CD4-positive, CD25-positive, alpha-beta regulatory T cell (primary cell): ENCODE results near the gene EME1. TPM values are rescaled to one million over a fixed set of nuclear protein-coding genes. Genes with fewer than 3 reads are reported as not detected.

ENCODE experiments used
- ATAC-seq, 2 donors: fragments of 150-1000 bp; cut with Tn5 transposase; one replicate each; pipeline ENCODE4 v1.10.0; 2021; ENCODE audit warnings: low read depth in 2 of 2, moderate number of reproducible peaks in 2 of 2, moderate library complexity in 1 of 2
- DNase-seq, 3 donors: peaks; one replicate each; pipeline versions ENCODE4 v3.0.0 to v3.0.0-alpha.2; 2012 to 2022; ENCODE audit warnings: mixed read lengths in 1 of 3
- H3K27ac ChIP-seq: one replicate; pipeline ENCODE4 v1.7.0; 2013; ENCODE audit warnings: mild to moderate bottlenecking, low read length; ENCODE audit not compliant: insufficient read depth, poor library complexity, severe bottlenecking
- H3K27me3 ChIP-seq: one replicate; pipeline ENCODE4 v1.7.0; 2013; ENCODE audit warnings: low read length; ENCODE audit not compliant: control insufficient read depth, insufficient read depth
- H3K36me3 ChIP-seq: one replicate; pipeline ENCODE4 v1.7.0; 2013; ENCODE audit warnings: mild to moderate bottlenecking, low read length, moderate library complexity; ENCODE audit not compliant: control insufficient read depth, insufficient read depth
- H3K4me1 ChIP-seq: 2 replicates; pipeline ENCODE4 v1.7.0; 2013; ENCODE audit warnings: mild to moderate bottlenecking, low read length; ENCODE audit not compliant: insufficient read depth, control insufficient read depth, poor library complexity, severe bottlenecking
- H3K4me3 ChIP-seq: one replicate; pipeline ENCODE4 v1.7.0; 2013; ENCODE audit warnings: low read depth, mild to moderate bottlenecking, low read length, moderate library complexity
- H3K9me3 ChIP-seq, 2 experiments: 1 replicate in 1 of 2; 2 replicates in 1 of 2; pipeline ENCODE4 v1.7.0; 2013; ENCODE audit warnings: low read length in 2 of 2, mild to moderate bottlenecking in 1 of 2, moderate library complexity in 1 of 2; ENCODE audit not compliant: control insufficient read depth in 2 of 2
- H3K27ac Mint-ChIP-seq, 3 donors: one replicate each; pipeline ENCODE4 v1.8.0; 2020 to 2022; ENCODE audit warnings: mild to moderate bottlenecking in 3 of 3, mixed read lengths in 3 of 3, moderate library complexity in 2 of 3
- H3K27me3 Mint-ChIP-seq: one replicate; pipeline ENCODE4 v1.8.0; 2022; ENCODE audit warnings: mild to moderate bottlenecking, mixed read lengths
- H3K36me3 Mint-ChIP-seq: one replicate; pipeline ENCODE4 v1.8.0; 2020; ENCODE audit warnings: mixed read lengths
- H3K4me1 Mint-ChIP-seq, 4 donors: one replicate each; pipeline ENCODE4 v1.8.0; 2020 to 2022; ENCODE audit warnings: mixed read lengths in 4 of 4, mild to moderate bottlenecking in 1 of 4
- H3K4me3 Mint-ChIP-seq, 4 donors: one replicate each; pipeline ENCODE4 v1.8.0; 2020 to 2022; ENCODE audit warnings: mild to moderate bottlenecking in 4 of 4, mixed read lengths in 4 of 4, moderate library complexity in 3 of 4
- H3K9me3 Mint-ChIP-seq, 7 donors: one replicate each; pipeline ENCODE4 v1.8.0; 2020 to 2022; ENCODE audit warnings: mixed read lengths in 7 of 7, mild to moderate bottlenecking in 3 of 7, moderate library complexity in 2 of 7
- polyA plus RNA-seq, 4 donors: library from polyadenylated mRNA; unstranded; fragments of 300-500 nt; fragmentation: Illumina TruSeq; gene quantifications; one replicate each; pipeline ENCODE4 v1.2.3, GENCODE V29; 2021
- total RNA-seq: library from RNA; stranded (reverse); gene quantifications from one replicate; pipeline ENCODE4 v1.2.3, GENCODE V29; 2022

EME1 gene
- total and polyA plus RNA-seq, 5 donors from 2014 or later = 0.49 to 1.5 (median 0.70) TPM; not detected in 1

GRCh38 chr17:50421308-50422051 is 48.5 kb downstream of the EME1 start:
- DNase-seq = peak in 2 of 3 donors; percentile 38 to 58
- Mint-ChIP-seq H3K27me3 (peaks cover 11% of the 10 kb centered on the region), H3K36me3 (no peaks in the 10 kb centered on the region), H3K9me3 (peaks cover 0 to 6% (median 3%) of the 10 kb centered on the region in 7 donors), H3K27ac (peak overlapping the region; percentile 89 to 93 (median 90)), H3K4me1 (peaks cover 7 to 38% (median 20%) of the 10 kb centered on the region in 4 donors), H3K4me3 (peak overlapping the region; percentile 41 to 95 (median 78))
- Histone ChIP-seq H3K4me1 (peaks cover 30% of the 10 kb centered on the region), H3K27me3 (no peaks in the 10 kb centered on the region), H3K27ac (peak overlapping the region; percentile 80), H3K4me3 (peak overlapping the region; percentile 89), H3K36me3 (no peaks in the 10 kb centered on the region), H3K9me3 (peaks cover 0 to 2% of the 10 kb centered on the region in 2 experiments)
- peak; percentile 29 to 46 for ATAC-seq

DNA sequence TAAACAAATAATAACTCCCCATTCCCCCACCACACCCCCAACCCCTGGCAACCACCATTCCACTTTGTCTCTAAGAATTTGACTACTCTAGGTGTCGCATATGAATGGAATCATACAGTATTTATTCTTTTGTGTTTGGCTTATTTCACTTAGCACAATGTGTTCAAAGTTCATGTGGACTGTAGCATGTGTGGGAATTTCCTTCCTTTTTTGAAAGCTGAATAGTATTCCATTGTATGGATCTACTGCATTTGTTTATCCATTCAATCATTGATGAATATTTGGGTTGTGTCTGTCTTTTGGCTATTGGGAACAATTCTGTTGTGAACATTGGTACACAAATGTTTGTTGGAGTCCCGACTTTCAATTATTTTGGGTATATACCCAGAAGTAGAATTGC is 49.7 kb downstream of the EME1 start:
- no peak overlapping the region for H3K4me3 Mint-ChIP-seq

DNA sequence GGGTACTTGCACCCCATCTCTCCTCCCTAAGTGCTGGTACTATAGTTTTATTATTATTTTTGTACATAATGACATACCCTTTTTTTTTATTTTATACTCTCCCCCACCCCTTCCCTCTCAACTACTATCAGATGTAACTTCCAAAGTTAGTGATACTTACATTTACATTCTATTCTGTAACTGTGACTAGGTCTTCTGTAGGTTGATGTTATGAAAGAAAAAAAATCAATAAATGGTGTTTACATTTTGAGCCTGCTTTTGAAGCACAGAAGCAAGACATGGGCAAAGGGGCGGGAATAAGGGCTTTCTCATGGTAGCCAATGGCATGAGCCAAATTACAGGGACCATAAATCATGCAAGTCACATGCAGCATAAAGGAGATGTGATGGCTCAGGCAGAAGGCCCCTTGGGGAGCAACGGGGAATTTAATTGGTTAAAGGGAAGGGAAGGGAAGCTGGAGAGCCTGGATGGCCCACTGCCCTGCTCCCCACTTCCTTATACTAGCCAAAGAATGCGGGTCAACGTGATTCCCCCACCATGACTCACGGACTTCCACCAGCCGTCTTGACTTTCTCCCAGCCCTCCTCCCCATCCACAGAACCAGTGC is 50.6 kb downstream of the EME1 start:
- peaks cover 7 to 54% (median 33%) of the 10 kb centered on the region in 4 donors for H3K4me1 Mint-ChIP-seq
- Histone ChIP-seq H3K4me3 (no peak overlapping the region), H3K9me3 (peaks cover 0 to 1% of the 10 kb centered on the region in 2 experiments), H3K27me3 (no peaks in the 10 kb centered on the region), H3K4me1 (peaks cover 43% of the 10 kb centered on the region), H3K27ac (no peak overlapping the region), H3K36me3 (no peaks in the 10 kb centered on the region)
- peak overlapping the region in 3 of 4 donors; percentile 21 to 91 (median 26) for H3K4me3 Mint-ChIP-seq
- ATAC-seq (no peak), DNase-seq (no peak)
- peaks cover 6% of the 10 kb centered on the region for H3K27me3 Mint-ChIP-seq
- H3K36me3 Mint-ChIP-seq = no peaks in the 10 kb centered on the region
- peak overlapping the region in 2 of 3 donors; percentile 20 to 38 for H3K27ac Mint-ChIP-seq
- H3K9me3 Mint-ChIP-seq = peaks cover 0 to 6% (median 3%) of the 10 kb centered on the region in 7 donors

More for the DNA sequence above, 49.7 kb downstream of the EME1 start:
- Histone ChIP-seq H3K4me3 (no peak overlapping the region), H3K4me1 (peaks cover 41% of the 10 kb centered on the region), H3K36me3 (no peaks in the 10 kb centered on the region), H3K27me3 (no peaks in the 10 kb centered on the region), H3K27ac (no peak overlapping the region), H3K9me3 (peaks cover 0 to 2% of the 10 kb centered on the region in 2 experiments)
- Mint-ChIP-seq H3K4me1 (peaks cover 7 to 51% (median 31%) of the 10 kb centered on the region in 4 donors), H3K9me3 (peaks cover 0 to 6% (median 3%) of the 10 kb centered on the region in 7 donors), H3K27ac (peak overlapping the region in 2 of 3 donors; percentile 76 to 89), H3K27me3 (peaks cover 11% of the 10 kb centered on the region), H3K36me3 (no peaks in the 10 kb centered on the region)
- ATAC-seq = no peak
- DNase-seq = no peak

DNA sequence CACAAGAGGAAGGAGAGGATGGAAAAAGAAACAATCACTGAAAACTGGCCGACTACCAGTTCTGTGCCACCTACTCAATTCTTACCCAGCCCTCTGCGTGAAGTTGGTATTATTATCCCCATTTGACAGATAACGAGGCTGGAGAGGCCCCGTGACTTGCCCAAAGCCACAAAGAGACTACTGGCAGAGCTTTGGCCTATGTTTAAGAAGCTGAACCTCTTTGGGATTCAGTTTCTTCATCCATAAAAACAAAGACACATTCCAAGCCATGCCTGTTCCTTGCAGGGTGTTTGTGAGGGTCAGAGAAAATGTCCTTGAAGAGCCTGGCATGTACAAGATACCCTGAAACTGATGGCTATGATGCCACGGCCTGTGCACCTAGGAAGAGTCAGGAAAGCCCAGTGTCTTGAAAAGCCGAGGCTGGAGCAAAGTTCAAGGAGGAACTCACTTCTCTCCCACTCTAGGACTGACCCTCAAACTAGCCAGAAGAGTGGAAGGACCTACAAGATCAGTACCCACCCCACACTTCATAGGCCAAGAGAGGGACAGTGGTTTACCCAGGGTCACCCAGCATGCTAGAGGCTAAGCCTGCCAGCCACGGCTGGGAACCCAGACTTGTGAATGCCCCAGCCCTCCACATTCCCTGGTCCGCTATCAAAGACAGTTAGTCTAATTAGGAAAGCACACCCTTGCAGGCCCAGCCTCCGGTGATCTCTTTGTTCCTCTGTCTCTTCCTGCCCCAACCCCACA is 51.4 kb downstream of the EME1 start:
- H3K36me3 Mint-ChIP-seq = no peaks in the 10 kb centered on the region
- H3K4me1 Mint-ChIP-seq = peaks cover 7 to 54% (median 35%) of the 10 kb centered on the region in 4 donors
- DNase-seq (no peak), ATAC-seq (no peak)
- no peaks in the 10 kb centered on the region for H3K36me3 ChIP-seq
- H3K4me1 ChIP-seq = peaks cover 43% of the 10 kb centered on the region
- H3K27ac Mint-ChIP-seq = peak overlapping the region; percentile 25 to 58 (median 38)
- peaks cover 0 to under 1% (median 0%) of the 10 kb centered on the region in 7 donors for H3K9me3 Mint-ChIP-seq
- peaks cover 6% of the 10 kb centered on the region for H3K27me3 Mint-ChIP-seq
- no peaks in the 10 kb centered on the region for H3K9me3 ChIP-seq
- H3K27ac ChIP-seq = no peak overlapping the region
- H3K27me3 ChIP-seq = no peaks in the 10 kb centered on the region
- H3K4me3 ChIP-seq = no peak overlapping the region
- H3K4me3 Mint-ChIP-seq = peak overlapping the region; percentile 15 to 91 (median 58)

- DNase-seq = no peak
- peaks cover 7 to 57% (median 37%) of the 10 kb centered on the region in 4 donors for H3K4me1 Mint-ChIP-seq
Measured at GRCh38 chr17:50424996-50425681, 52.1 kb downstream of the EME1 start.

DNA sequence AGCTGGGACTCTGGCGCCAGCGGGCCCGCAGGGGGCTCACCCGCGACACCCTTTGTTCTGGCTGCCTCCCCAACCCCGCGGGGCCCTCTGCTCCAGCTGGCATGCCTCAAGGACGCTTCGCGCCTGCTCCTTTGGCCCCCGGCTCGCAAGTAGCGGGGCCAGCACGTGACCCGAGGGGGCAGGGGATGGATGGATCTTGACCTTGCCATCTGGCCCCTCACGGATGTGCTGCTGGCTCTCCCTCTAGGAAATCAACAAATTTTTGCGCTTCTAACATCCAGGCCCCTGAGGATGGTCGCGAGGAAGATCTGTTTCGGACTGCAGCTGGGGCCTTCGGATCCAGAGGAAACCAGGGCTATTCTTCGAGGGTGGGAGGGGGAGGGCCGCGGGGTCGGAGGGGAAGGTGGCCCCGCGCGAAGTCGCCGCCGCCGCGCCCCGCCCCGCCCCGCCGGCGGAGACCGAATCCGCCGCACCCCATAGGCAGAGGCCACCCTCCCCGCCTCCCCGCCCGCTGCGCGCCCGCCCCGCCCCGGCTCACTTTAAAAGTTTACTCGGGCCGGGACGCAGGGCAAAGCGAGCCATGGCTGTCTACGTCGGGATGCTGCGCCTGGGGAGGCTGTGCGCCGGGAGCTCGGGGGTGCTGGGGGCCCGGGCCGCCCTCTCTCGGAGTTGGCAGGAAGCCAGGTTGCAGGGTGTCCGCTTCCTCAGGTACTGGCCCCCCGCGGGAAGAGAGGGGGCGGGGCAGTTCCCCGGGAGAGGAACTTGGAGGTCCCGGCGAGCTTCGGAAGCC is 52.8 kb downstream of the EME1 start, which contains the start of gene ACSF2:
TSS of gene ACSF2 (plus strand) at position 537 of the 790 bp plus-strand sequence. CDS start at position 581, 44 bp downstream.
- H3K27ac ChIP-seq = peak within 1 kb of the TSS; percentile 68
- no peaks in the 10 kb centered on the region for H3K27me3 ChIP-seq
- H3K27ac Mint-ChIP-seq = peak within 1 kb of the TSS; percentile 88 to 95 (median 93)
- DNase-seq = peak; percentile 55 to 74 (median 69)
- peaks cover 36% of the 10 kb centered on the region for H3K4me1 ChIP-seq
- no peaks in the 10 kb centered on the region for H3K36me3 ChIP-seq
- H3K4me3 Mint-ChIP-seq = peak within 1 kb of the TSS; percentile 89 to 92 (median 90)
- H3K9me3 Mint-ChIP-seq = no peaks in the 10 kb centered on the region
- peak; percentile 77 to 80 for ATAC-seq
- H3K4me3 ChIP-seq = peak within 1 kb of the TSS; percentile 68
- no peaks in the 10 kb centered on the region for H3K36me3 Mint-ChIP-seq
- peaks cover 7 to 51% (median 34%) of the 10 kb centered on the region in 4 donors for H3K4me1 Mint-ChIP-seq
- no peaks in the 10 kb centered on the region for H3K9me3 ChIP-seq
- peaks cover 6% of the 10 kb centered on the region for H3K27me3 Mint-ChIP-seq

More at GRCh38 chr17:50424996-50425681, 52.1 kb downstream of the EME1 start:
- no peaks in the 10 kb centered on the region for H3K27me3 ChIP-seq
- H3K4me3 ChIP-seq = peak overlapping the region; percentile 65
- H3K36me3 ChIP-seq = no peaks in the 10 kb centered on the region
- H3K27ac ChIP-seq = peak overlapping the region; percentile 68
- peaks cover 43% of the 10 kb centered on the region for H3K4me1 ChIP-seq
- Mint-ChIP-seq H3K27me3 (peaks cover 6% of the 10 kb centered on the region), H3K27ac (peak overlapping the region; percentile 58 to 90 (median 84)), H3K9me3 (no peaks in the 10 kb centered on the region), H3K4me3 (peak overlapping the region; percentile 82 to 91 (median 88)), H3K36me3 (no peaks in the 10 kb centered on the region)
- H3K9me3 ChIP-seq = no peaks in the 10 kb centered on the region
- ATAC-seq = no peak
